GM19328 (cell line): Measurements from ENCODE around the gene MTCH1.

Experiments used
- ATAC-seq: cut with Tn5 transposase; IDR thresholded peaks from one replicate; pipeline ENCODE4 v1.9.1; 2021; ENCODE audit warnings: mild to moderate bottlenecking, moderate library complexity; ENCODE audit not compliant: unreplicated experiment

The MTCH1 gene

GRCh38 chr6:36927691-36928546 is 58.1 kb downstream of the MTCH1 start:
- no peak for ATAC-seq

GRCh38 chr6:36926708-36927513 is 59.1 kb downstream of the MTCH1 start:
- no peak for ATAC-seq

- no peak for ATAC-seq
Observed at GRCh38 chr6:36925809-36926208, 60.2 kb downstream of the MTCH1 start.

GRCh38 chr6:36924778-36925374 is 61.1 kb downstream of the MTCH1 start:
- ATAC-seq = no peak

GRCh38 chr6:36924131-36924530 is 61.9 kb downstream of the MTCH1 start:
- no peak for ATAC-seq

GRCh38 chr6:36920546-36920945 is 65.5 kb downstream of the MTCH1 start:
- ATAC-seq = no peak

- ATAC-seq = no peak
Observed at GRCh38 chr6:36920049-36920448, 65.9 kb downstream of the MTCH1 start.
